ENCODE measurements around the gene KLHL42. TPM values are rescaled to one million over a fixed set of nuclear protein-coding genes. Genes with fewer than 3 reads are reported as not detected.
A peak's percentile ranks its signal among the peaks of the same experiment; 100 is the strongest.

Gene KLHL42
- total RNA-seq, 2 experiments from 2014 or later, result 9.4 to 9.8 TPM

GRCh38 chr12:27821259-27821973, 41.4 kb downstream of the KLHL42 start:
- Mint-ChIP-seq H3K27me3 (ENCODE audit: low read depth) (peaks cover 30% of the 10 kb centered on the region), H3K4me3 (no peak overlapping the region), H3K27ac (peak overlapping the region; percentile 88), H3K36me3 (ENCODE audit: low read depth) (no peaks in the 10 kb centered on the region), H3K4me1 (ENCODE audit: low read depth) (peaks cover 43% of the 10 kb centered on the region), H3K9me3 (no peaks in the 10 kb centered on the region)
- intact Hi-C loops (cut with micrococcal nuclease), result loop anchor here (1.0 to 10.0 kb wide), 4 partner anchors 88 to 1549 kb away; partner anchors contain the start of gene MED21
- CTCF ChIA-PET, result interaction anchor here (0.5 to 4.1 kb wide), 33 partner anchors 8 to 1186 kb away, joined by 3 to 37 read pairs (median 5); partner anchors contain the start of genes KLHL42 and MANSC4
- DNase-seq, result peak; percentile 49

- H3K4me1 Mint-ChIP-seq (ENCODE audit: low read depth), result peaks cover 40% of the 10 kb centered on the region
- peak overlapping the region; percentile 88 for H3K27ac Mint-ChIP-seq
- CTCF ChIA-PET, result interaction anchor here (0.5 to 4.1 kb wide), 29 partner anchors 8 to 332 kb away, joined by 3 to 37 read pairs (median 5); partner anchors contain the start of genes KLHL42 and MANSC4
- peak; percentile 82 for DNase-seq
- H3K27me3 Mint-ChIP-seq (ENCODE audit: low read depth), result peaks cover 30% of the 10 kb centered on the region
- no peaks in the 10 kb centered on the region for H3K36me3 Mint-ChIP-seq (ENCODE audit: low read depth)
- no peaks in the 10 kb centered on the region for H3K9me3 Mint-ChIP-seq
- H3K4me3 Mint-ChIP-seq, result no peak overlapping the region
- intact Hi-C loops (cut with micrococcal nuclease), result loop anchor here (1.0 to 10.0 kb wide), 26 partner anchors 20 to 1559 kb away; partner anchors contain the start of genes CCDC91, ERGIC2, FGFR1OP2 and KLHL42
These were observed 42.2 kb downstream of the KLHL42 start for GRCh38 chr12:27822076-27822712.

- intact Hi-C loops (cut with micrococcal nuclease), result loop anchor here (2.0 to 10.0 kb wide), 4 partner anchors 349 to 1558 kb away; partner anchors contain the start of genes ERGIC2 and MED21
- DNase-seq, result no peak
- H3K9me3 Mint-ChIP-seq, result no peaks in the 10 kb centered on the region
- CTCF ChIA-PET, result interaction anchor here (1.0 to 3.9 kb wide), 4 partner anchors 12 to 39 kb away, joined by 6 to 29 read pairs (median 22); no protein-coding TSS in a partner anchor
- no peak overlapping the region for H3K4me3 Mint-ChIP-seq
- H3K4me1 Mint-ChIP-seq (ENCODE audit: low read depth), result peaks cover 39% of the 10 kb centered on the region
- no peaks in the 10 kb centered on the region for H3K36me3 Mint-ChIP-seq (ENCODE audit: low read depth)
- H3K27me3 Mint-ChIP-seq (ENCODE audit: low read depth), result peaks cover 32% of the 10 kb centered on the region
- H3K27ac Mint-ChIP-seq, result peak overlapping the region; percentile 88
These were observed 43.0 kb downstream of the KLHL42 start for GRCh38 chr12:27823038-27823437.

GRCh38 chr12:27824126-27824842, 44.3 kb downstream of the KLHL42 start:
- intact Hi-C loops (cut with micrococcal nuclease), result loop anchor here (5.0 to 10.0 kb wide), 3 partner anchors 348 to 1552 kb away; partner anchors contain the start of gene MED21
- H3K4me3 Mint-ChIP-seq, result no peak overlapping the region
- H3K27me3 Mint-ChIP-seq (ENCODE audit: low read depth), result peaks cover 28% of the 10 kb centered on the region
- DNase-seq, result peak; percentile 39
- no peaks in the 10 kb centered on the region for H3K9me3 Mint-ChIP-seq
- H3K36me3 Mint-ChIP-seq (ENCODE audit: low read depth), result no peaks in the 10 kb centered on the region
- peak overlapping the region; percentile 40 for H3K27ac Mint-ChIP-seq
- CTCF ChIA-PET, result interaction anchor here (0.7 kb wide), 1 partner anchor 116 kb away, joined by 3 read pairs; no protein-coding TSS in a partner anchor
- H3K4me1 Mint-ChIP-seq (ENCODE audit: low read depth), result peaks cover 39% of the 10 kb centered on the region

GRCh38 chr12:27826076-27826475, 46.0 kb downstream of the KLHL42 start:
- intact Hi-C loops (cut with micrococcal nuclease), result loop anchor here (10.0 kb wide), 1 partner anchor 801 kb away; the partner anchor contains the start of gene MED21

GRCh38 chr12:27828196-27828595, 48.2 kb downstream of the KLHL42 start:
- no peak for DNase-seq
- intact Hi-C loops (cut with micrococcal nuclease), result loop anchor here (10.0 kb wide), 1 partner anchor 803 kb away; the partner anchor contains the start of gene MED21
- no peak overlapping the region for H3K27ac Mint-ChIP-seq
- H3K9me3 Mint-ChIP-seq, result no peaks in the 10 kb centered on the region
- CTCF ChIA-PET, result no interaction called here
- H3K27me3 Mint-ChIP-seq (ENCODE audit: low read depth), result peaks cover 35% of the 10 kb centered on the region
- H3K4me3 Mint-ChIP-seq, result no peak overlapping the region
- peaks cover 17% of the 10 kb centered on the region for H3K4me1 Mint-ChIP-seq (ENCODE audit: low read depth)
- H3K36me3 Mint-ChIP-seq (ENCODE audit: low read depth), result no peaks in the 10 kb centered on the region

More at GRCh38 chr12:27826076-27826475, 46.0 kb downstream of the KLHL42 start:
- CTCF ChIA-PET, result no interaction called here
- Mint-ChIP-seq H3K4me3 (no peak overlapping the region), H3K36me3 (ENCODE audit: low read depth) (no peaks in the 10 kb centered on the region), H3K4me1 (ENCODE audit: low read depth) (peaks cover 37% of the 10 kb centered on the region), H3K9me3 (no peaks in the 10 kb centered on the region), H3K27me3 (ENCODE audit: low read depth) (peaks cover 29% of the 10 kb centered on the region), H3K27ac (no peak overlapping the region)
- no peak for DNase-seq

GRCh38 chr12:27838543-27839185, 58.6 kb downstream of the KLHL42 start:
- H3K36me3 Mint-ChIP-seq (ENCODE audit: low read depth), result no peaks in the 10 kb centered on the region
- H3K9me3 Mint-ChIP-seq, result no peaks in the 10 kb centered on the region
- no peaks in the 10 kb centered on the region for H3K4me1 Mint-ChIP-seq (ENCODE audit: low read depth)
- H3K27me3 Mint-ChIP-seq (ENCODE audit: low read depth), result no peaks in the 10 kb centered on the region
- no peak overlapping the region for H3K27ac Mint-ChIP-seq
- CTCF ChIA-PET, result interaction anchor here (0.6 to 1.5 kb wide), 2 partner anchors 10 to 17 kb away, joined by 3 to 4 read pairs; no protein-coding TSS in a partner anchor
- no peak overlapping the region for H3K4me3 Mint-ChIP-seq
- no peak for DNase-seq
- intact Hi-C loops (cut with micrococcal nuclease), result no loop called here

GRCh38 chr12:27840229-27840999, 60.4 kb downstream of the KLHL42 start:
- Mint-ChIP-seq H3K27ac (no peak overlapping the region), H3K36me3 (ENCODE audit: low read depth) (no peaks in the 10 kb centered on the region), H3K9me3 (no peaks in the 10 kb centered on the region), H3K4me3 (no peak overlapping the region), H3K27me3 (ENCODE audit: low read depth) (no peaks in the 10 kb centered on the region), H3K4me1 (ENCODE audit: low read depth) (no peaks in the 10 kb centered on the region)
- intact Hi-C loops (cut with micrococcal nuclease), result no loop called here
- CTCF ChIA-PET, result interaction anchor here (1.7 kb wide), 1 partner anchor 108 kb away, joined by 9 read pairs; no protein-coding TSS in a partner anchor
- DNase-seq, result no peak

- intact Hi-C loops (cut with micrococcal nuclease), result no loop called here
- H3K9me3 Mint-ChIP-seq, result no peaks in the 10 kb centered on the region
These were observed 61.4 kb downstream of the KLHL42 start for GRCh38 chr12:27841392-27841882.

GRCh38 chr12:27843714-27844245, 63.7 kb downstream of the KLHL42 start:
- Mint-ChIP-seq H3K4me1 (ENCODE audit: low read depth) (no peaks in the 10 kb centered on the region), H3K27ac (no peak overlapping the region), H3K36me3 (ENCODE audit: low read depth) (no peaks in the 10 kb centered on the region), H3K27me3 (ENCODE audit: low read depth) (peaks cover 5% of the 10 kb centered on the region), H3K4me3 (no peak overlapping the region), H3K9me3 (no peaks in the 10 kb centered on the region)
- CTCF ChIA-PET, result interaction anchor here (0.9 kb wide), 1 partner anchor 97 kb away, joined by 3 read pairs; no protein-coding TSS in a partner anchor
- no peak for DNase-seq
- intact Hi-C loops (cut with micrococcal nuclease), result no loop called here

More at GRCh38 chr12:27841392-27841882, 61.4 kb downstream of the KLHL42 start:
- DNase-seq, result no peak
- Mint-ChIP-seq H3K27ac (no peak overlapping the region), H3K4me3 (no peak overlapping the region), H3K36me3 (ENCODE audit: low read depth) (no peaks in the 10 kb centered on the region), H3K27me3 (ENCODE audit: low read depth) (peaks cover under 1% of the 10 kb centered on the region), H3K4me1 (ENCODE audit: low read depth) (no peaks in the 10 kb centered on the region)
- CTCF ChIA-PET, result no interaction called here

Measured in activated naive CD4-positive, alpha-beta T cell treated with anti-CD3 and anti-CD28 coated beads for 36 hours (primary cell).